Calu3 (cell line): ENCODE measurements around the gene ZYX. TPM values are rescaled to one million over a fixed set of nuclear protein-coding genes. Genes with fewer than 3 reads are reported as not detected.

Source experiments
- BruUV-seq: library from RNA; stranded (reverse); fragments of 400-500 nt; replicated peaks from 2 replicates; lab custom pipeline; 2021; lab: Mats Ljungman, UMichigan
- CTCF ChIA-PET: fragments of 300-600 bp; sonication (Branson Sonifier 250); formaldehyde crosslinking; loops from one replicate; lab custom pipeline; 2022; ENCODE audit warnings: antibody characterized with exemption; lab: Charles Lee
- DNase-seq: peaks from one replicate; pipeline ENCODE4 v3.0.0; 2022
- H3K27ac Mint-ChIP-seq: one replicate; pipeline ENCODE4 v1.8.0; 2022; ENCODE audit warnings: mixed read lengths; ENCODE audit not compliant: unreplicated experiment
- H3K27me3 Mint-ChIP-seq: one replicate; pipeline ENCODE4 v1.8.0; 2022; ENCODE audit warnings: mixed read lengths; ENCODE audit not compliant: unreplicated experiment
- H3K36me3 Mint-ChIP-seq: one replicate; pipeline ENCODE4 v1.8.0; 2022; ENCODE audit warnings: mild to moderate bottlenecking, moderate library complexity, mixed read lengths; ENCODE audit not compliant: insufficient read depth, unreplicated experiment
- H3K4me1 Mint-ChIP-seq: one replicate; pipeline ENCODE4 v1.8.0; 2022; ENCODE audit warnings: mild to moderate bottlenecking, low read depth, mixed read lengths; ENCODE audit not compliant: unreplicated experiment
- H3K4me3 Mint-ChIP-seq: one replicate; pipeline ENCODE4 v1.8.0; 2022; ENCODE audit warnings: mild to moderate bottlenecking, low read depth, moderate library complexity, mixed read lengths; ENCODE audit not compliant: unreplicated experiment
- H3K9me3 Mint-ChIP-seq: one replicate; pipeline ENCODE4 v1.8.0; 2022; ENCODE audit warnings: low read depth, mixed read lengths; ENCODE audit not compliant: unreplicated experiment
- intact Hi-C: fragments of 100-400 bp; cut with micrococcal nuclease; formaldehyde crosslinking; loops from one replicate; pipeline ENCODE4 v1.10.0; 2022; ENCODE audit not compliant: unreplicated experiment
- total RNA-seq: library from RNA; stranded (reverse); gene quantifications from 2 replicates; pipeline ENCODE4 v1.2.3, GENCODE V29; 2022
- TF ChIP-seq, protein P1 (sequence below): fragments of 200-600 bp; IDR thresholded peaks from one replicate; pipeline ENCODE4 v1.8.0; 2022; ENCODE audit warnings: antibody characterized with exemption; ENCODE audit not compliant: unreplicated experiment

Gene ZYX
- total RNA-seq, 1 experiment from 2014 or later = 114 TPM

DNA sequence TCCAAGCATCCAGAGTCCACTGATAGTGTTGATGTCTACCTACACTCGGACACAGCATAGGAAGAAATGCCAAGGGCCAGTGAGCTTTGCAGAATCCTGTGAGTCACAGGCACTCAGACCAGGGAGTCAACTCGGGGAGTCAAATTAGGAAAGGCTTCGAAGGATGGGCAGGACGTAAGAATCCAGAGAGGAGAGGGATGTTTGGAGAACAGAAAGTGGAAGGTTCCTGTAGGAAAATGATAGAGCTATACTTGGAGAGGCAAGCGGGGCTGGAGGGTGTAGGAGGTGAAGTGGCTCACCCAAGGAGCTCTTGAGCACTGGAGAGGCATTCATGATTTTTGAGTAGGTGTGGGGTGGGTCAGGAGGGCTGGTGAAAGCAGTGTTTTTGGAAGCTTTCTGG, 3.0 kb downstream of the ZYX start:
- H3K4me3 Mint-ChIP-seq = no peak overlapping the region
- BruUV-seq = no TSS peak
- H3K4me1 Mint-ChIP-seq = peaks cover 11% of the 10 kb centered on the region
- H3K27ac Mint-ChIP-seq = no peak overlapping the region
- H3K36me3 Mint-ChIP-seq = peaks cover 55% of the 10 kb centered on the region
- no peaks in the 10 kb centered on the region for H3K9me3 Mint-ChIP-seq
- CTCF ChIA-PET = no interaction called here
- TF ChIP-seq, protein P1, sequence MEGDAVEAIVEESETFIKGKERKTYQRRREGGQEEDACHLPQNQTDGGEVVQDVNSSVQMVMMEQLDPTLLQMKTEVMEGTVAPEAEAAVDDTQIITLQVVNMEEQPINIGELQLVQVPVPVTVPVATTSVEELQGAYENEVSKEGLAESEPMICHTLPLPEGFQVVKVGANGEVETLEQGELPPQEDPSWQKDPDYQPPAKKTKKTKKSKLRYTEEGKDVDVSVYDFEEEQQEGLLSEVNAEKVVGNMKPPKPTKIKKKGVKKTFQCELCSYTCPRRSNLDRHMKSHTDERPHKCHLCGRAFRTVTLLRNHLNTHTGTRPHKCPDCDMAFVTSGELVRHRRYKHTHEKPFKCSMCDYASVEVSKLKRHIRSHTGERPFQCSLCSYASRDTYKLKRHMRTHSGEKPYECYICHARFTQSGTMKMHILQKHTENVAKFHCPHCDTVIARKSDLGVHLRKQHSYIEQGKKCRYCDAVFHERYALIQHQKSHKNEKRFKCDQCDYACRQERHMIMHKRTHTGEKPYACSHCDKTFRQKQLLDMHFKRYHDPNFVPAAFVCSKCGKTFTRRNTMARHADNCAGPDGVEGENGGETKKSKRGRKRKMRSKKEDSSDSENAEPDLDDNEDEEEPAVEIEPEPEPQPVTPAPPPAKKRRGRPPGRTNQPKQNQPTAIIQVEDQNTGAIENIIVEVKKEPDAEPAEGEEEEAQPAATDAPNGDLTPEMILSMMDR = no peak
- intact Hi-C loops = no loop called here
- H3K27me3 Mint-ChIP-seq = no peaks in the 10 kb centered on the region
- DNase-seq = no peak

DNA sequence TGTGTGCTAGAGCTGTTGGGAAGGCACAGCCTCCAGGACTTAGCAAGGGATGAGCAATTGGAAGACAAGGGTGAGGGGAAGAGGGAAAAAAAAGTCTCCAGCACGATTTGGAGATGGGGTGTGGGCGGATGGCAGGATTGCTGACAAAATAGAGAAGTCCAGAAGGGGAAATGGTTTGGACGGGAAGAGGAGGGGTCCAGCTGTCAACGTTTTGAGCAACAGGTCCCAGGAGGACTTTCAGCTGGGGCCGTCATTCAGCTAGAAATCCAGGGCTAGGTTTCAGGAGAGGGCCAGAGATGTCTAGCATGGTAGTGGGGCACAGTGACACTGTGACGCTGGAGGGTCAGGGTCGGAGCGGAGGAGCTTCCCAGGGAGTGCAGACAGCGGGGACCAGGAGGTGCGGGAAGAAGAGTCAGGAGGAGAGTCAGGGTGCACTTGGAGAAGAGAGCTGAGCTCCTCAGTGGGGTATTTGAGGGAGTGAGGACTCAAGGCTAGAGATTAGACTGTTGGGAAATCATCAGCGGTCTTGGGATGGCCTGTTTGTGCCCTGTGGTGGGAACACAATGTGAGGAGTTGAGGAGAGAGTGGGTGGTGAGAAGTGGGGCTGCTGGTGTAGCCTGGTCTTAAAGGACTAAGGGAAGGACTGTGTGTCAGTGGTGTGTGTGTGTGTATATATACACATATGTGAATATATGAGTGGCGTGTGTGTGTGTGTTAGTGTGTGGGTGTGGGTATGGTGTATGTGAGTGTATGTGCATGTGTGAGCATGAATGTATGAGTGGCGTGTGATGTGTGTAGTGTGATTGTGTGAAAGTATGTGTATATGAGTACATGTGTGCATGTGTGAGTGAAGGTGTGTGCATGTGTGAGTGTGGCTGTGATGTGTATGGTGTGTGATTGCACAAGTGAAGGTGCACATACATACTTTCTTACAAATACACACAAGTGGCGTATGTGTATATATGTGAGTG, 3.8 kb downstream of the ZYX start:
- H3K4me3 Mint-ChIP-seq = no peak overlapping the region

DNA sequence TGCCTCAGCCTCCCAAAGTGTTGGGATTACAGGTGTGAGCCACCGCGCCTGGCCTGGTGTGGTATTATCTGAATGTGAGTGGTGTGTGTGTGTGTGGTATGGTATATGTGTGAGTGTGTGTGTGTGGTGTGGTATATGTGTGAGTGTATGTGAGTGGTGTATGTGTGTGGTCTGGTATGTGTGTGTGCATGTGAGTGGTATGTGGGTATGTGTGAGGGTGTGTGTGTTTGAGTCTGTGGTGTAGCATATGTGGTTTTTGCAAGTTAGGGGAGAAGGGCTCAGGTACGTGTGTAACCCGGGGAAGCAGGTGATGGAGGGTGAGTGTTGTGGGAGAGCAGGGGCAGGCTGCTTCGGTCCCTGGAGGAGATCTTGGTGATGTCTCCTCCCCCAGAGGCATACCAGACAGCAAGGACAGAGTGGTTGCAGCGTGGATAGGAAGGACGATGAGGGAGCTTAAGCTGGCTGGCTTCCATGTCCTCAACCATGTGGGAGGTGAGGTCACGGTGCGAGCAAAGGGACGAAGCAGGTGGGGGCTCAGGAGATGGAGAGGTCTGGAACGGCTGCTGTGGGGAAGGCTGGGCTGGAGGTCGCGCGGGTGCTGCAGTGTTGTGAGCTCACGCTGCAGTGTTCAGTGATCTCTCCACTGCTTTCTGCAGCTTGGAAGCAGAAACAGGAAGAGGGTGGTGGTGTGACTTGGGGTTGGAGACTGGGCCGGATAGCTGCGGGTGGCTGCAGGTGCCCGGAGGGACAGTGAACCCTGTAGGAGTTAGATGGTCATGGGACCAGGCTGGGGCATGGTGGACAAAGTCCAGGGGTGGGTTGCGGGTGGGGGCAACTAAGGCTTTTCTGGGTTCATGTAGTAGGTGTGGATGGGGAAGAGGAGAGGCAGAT, 5.0 kb downstream of the ZYX start:
- Mint-ChIP-seq H3K4me1 (no peaks in the 10 kb centered on the region), H3K9me3 (no peaks in the 10 kb centered on the region), H3K27ac (no peak overlapping the region), H3K27me3 (no peaks in the 10 kb centered on the region), H3K4me3 (no peak overlapping the region), H3K36me3 (peaks cover 54% of the 10 kb centered on the region)
- BruUV-seq = no TSS peak
- CTCF ChIA-PET = interaction anchor here (0.6 kb wide), 1 partner anchor 407 kb away, joined by 9 read pairs; no protein-coding TSS in a partner anchor
- intact Hi-C loops = no loop called here
- TF ChIP-seq, protein P1 = no peak
- no peak for DNase-seq

More for the DNA sequence above, 3.8 kb downstream of the ZYX start:
- Mint-ChIP-seq H3K27ac (no peak overlapping the region), H3K9me3 (no peaks in the 10 kb centered on the region), H3K27me3 (no peaks in the 10 kb centered on the region), H3K36me3 (peaks cover 55% of the 10 kb centered on the region), H3K4me1 (peaks cover 3% of the 10 kb centered on the region)
- intact Hi-C loops = no loop called here
- TF ChIP-seq, protein P1 = no peak
- CTCF ChIA-PET = no interaction called here
- no TSS peak for BruUV-seq
- DNase-seq = no peak
